Esophagus squamous epithelium (tissue), 4 donors: Measurements from ENCODE around the gene ARMH1.

Source experiments
- POLR2A ChIP-seq, 4 donors: fragments of 450-650 bp; IDR thresholded peaks; one replicate each; pipeline ENCODE4 v1.6.1; 2017; ENCODE audit warnings: antibody characterized with exemption in 4 of 4, mild to moderate bottlenecking in 4 of 4, moderate library complexity in 3 of 4
- TF ChIP-seq, protein P1 (sequence below), 6 experiments: fragments of 450-650 bp in 4 of 6; fragments of 200-600 bp in 2 of 6; sonication (generic) in 2 of 6; IDR thresholded peaks; one replicate each; pipeline ENCODE4 v1.5.1; 2016 to 2019; ENCODE audit warnings: antibody characterized with exemption in 6 of 6, mild to moderate bottlenecking in 4 of 6, moderate library complexity in 4 of 6

- TF ChIP-seq, protein P1, sequence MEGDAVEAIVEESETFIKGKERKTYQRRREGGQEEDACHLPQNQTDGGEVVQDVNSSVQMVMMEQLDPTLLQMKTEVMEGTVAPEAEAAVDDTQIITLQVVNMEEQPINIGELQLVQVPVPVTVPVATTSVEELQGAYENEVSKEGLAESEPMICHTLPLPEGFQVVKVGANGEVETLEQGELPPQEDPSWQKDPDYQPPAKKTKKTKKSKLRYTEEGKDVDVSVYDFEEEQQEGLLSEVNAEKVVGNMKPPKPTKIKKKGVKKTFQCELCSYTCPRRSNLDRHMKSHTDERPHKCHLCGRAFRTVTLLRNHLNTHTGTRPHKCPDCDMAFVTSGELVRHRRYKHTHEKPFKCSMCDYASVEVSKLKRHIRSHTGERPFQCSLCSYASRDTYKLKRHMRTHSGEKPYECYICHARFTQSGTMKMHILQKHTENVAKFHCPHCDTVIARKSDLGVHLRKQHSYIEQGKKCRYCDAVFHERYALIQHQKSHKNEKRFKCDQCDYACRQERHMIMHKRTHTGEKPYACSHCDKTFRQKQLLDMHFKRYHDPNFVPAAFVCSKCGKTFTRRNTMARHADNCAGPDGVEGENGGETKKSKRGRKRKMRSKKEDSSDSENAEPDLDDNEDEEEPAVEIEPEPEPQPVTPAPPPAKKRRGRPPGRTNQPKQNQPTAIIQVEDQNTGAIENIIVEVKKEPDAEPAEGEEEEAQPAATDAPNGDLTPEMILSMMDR (IDR thresholded peaks at IDR 0.05), result no peak
- no peak for TF ChIP-seq POLR2A (IDR thresholded peaks at IDR 0.05)
Observed at GRCh38 chr1:44641126-44642102, 33.1 kb upstream of the ARMH1 start.
